GM19328 (cell line): ENCODE data around the gene TSSK1B.
"Not testable (repeated sequence)": the region's sequence is repeated elsewhere in the genome, so short reads cannot be mapped to it uniquely, and the experiment has no call there.

Experiments used
- ATAC-seq: cut with Tn5 transposase; IDR thresholded peaks from one replicate; pipeline ENCODE4 v1.9.1; 2021; ENCODE audit warnings: mild to moderate bottlenecking, moderate library complexity; ENCODE audit not compliant: unreplicated experiment

The TSSK1B gene

GRCh38 chr5:113404269-113404668 is 30.5 kb downstream of the TSSK1B start:
- ATAC-seq, result no peak

- not testable (repeated sequence) for ATAC-seq
These were observed 36.8 kb downstream of the TSSK1B start for GRCh38 chr5:113397986-113398385.

GRCh38 chr5:113397046-113397445 is 37.7 kb downstream of the TSSK1B start:
- no peak for ATAC-seq

- no peak for ATAC-seq
These were observed 40.1 kb downstream of the TSSK1B start for GRCh38 chr5:113394658-113395057.

GRCh38 chr5:113390224-113390623 is 44.6 kb downstream of the TSSK1B start:
- no peak for ATAC-seq

- no peak for ATAC-seq
These were observed 45.7 kb downstream of the TSSK1B start for GRCh38 chr5:113389116-113389515.

- ATAC-seq, result no peak
These were observed 46.9 kb downstream of the TSSK1B start for GRCh38 chr5:113387844-113388243.

GRCh38 chr5:113384782-113385285 is 50.0 kb downstream of the TSSK1B start:
- ATAC-seq, result no peak

- ATAC-seq, result no peak
These were observed 52.1 kb downstream of the TSSK1B start for GRCh38 chr5:113382731-113383130.
